WTC11 (cell line): Measurements from ENCODE around the gene PRSS53. TPM values are rescaled to one million over a fixed set of nuclear protein-coding genes. Genes with fewer than 3 reads are reported as not detected.
A peak's percentile ranks its signal among the peaks of the same experiment; 100 is the strongest.

ENCODE experiments used
- CREB1 ChIP-seq: sonication (generic); formaldehyde crosslinking; IDR thresholded peaks from 2 replicates; pipeline ENCODE4 v1.8.0; 2023; ENCODE audit warnings: mild to moderate bottlenecking, missing genetic modification reagents
- CREM ChIP-seq: sonication (generic); formaldehyde crosslinking; IDR thresholded peaks from 2 replicates; pipeline ENCODE4 v1.8.1; 2022; ENCODE audit warnings: mild to moderate bottlenecking, missing genetic modification reagents, moderate library complexity
- ETV6 ChIP-seq: sonication (generic); formaldehyde crosslinking; IDR thresholded peaks from 2 replicates; pipeline ENCODE4 v1.8.1; 2022; ENCODE audit warnings: mild to moderate bottlenecking, missing genetic modification reagents
- FOXK1 ChIP-seq: sonication (generic); formaldehyde crosslinking; IDR thresholded peaks from 2 replicates; pipeline ENCODE4 v1.8.0; 2022; ENCODE audit warnings: mild to moderate bottlenecking, moderate library complexity, missing genetic modification reagents
- FOXP1 ChIP-seq: sonication (generic); formaldehyde crosslinking; IDR thresholded peaks from 2 replicates; pipeline ENCODE4 v1.8.0; 2022; ENCODE audit warnings: missing genetic modification reagents, mild to moderate bottlenecking, moderate library complexity, borderline replicate concordance
- GABPB1 ChIP-seq: sonication (generic); formaldehyde crosslinking; IDR thresholded peaks from 2 replicates; pipeline ENCODE4 v1.8.1; 2023; ENCODE audit warnings: mild to moderate bottlenecking, missing genetic modification reagents
- IRF2 ChIP-seq: sonication (generic); formaldehyde crosslinking; IDR thresholded peaks from 2 replicates; pipeline ENCODE4 v1.8.0; 2022; ENCODE audit warnings: low read depth, missing genetic modification reagents, borderline replicate concordance
- JUN ChIP-seq: sonication (generic); formaldehyde crosslinking; IDR thresholded peaks from 2 replicates; pipeline ENCODE4 v1.8.0; 2023; ENCODE audit warnings: mild to moderate bottlenecking, missing genetic modification reagents
- NFE2L1 ChIP-seq: sonication (generic); formaldehyde crosslinking; IDR thresholded peaks from 2 replicates; pipeline ENCODE4 v1.8.1; 2023; ENCODE audit warnings: missing genetic modification reagents
- NFYB ChIP-seq: sonication (generic); formaldehyde crosslinking; conservative IDR thresholded peaks from 2 replicates; pipeline ENCODE4 v1.8.0; 2022; ENCODE audit warnings: low read depth, missing genetic modification reagents
- OVOL2 ChIP-seq: fragments of 250-450 bp; sonication (Bioruptor Pico); IDR thresholded peaks from 2 replicates; pipeline ENCODE4 v1.9.0; 2021; ENCODE audit warnings: mild to moderate bottlenecking, borderline replicate concordance
- PRRX2 ChIP-seq: fragments of 250-450 bp; sonication (Bioruptor Pico); IDR thresholded peaks from 2 replicates; pipeline ENCODE4 v1.8.0; 2021; ENCODE audit warnings: mild to moderate bottlenecking
- TCF7 ChIP-seq: sonication (generic); formaldehyde crosslinking; IDR thresholded peaks from 2 replicates; pipeline ENCODE4 v1.8.0; 2022; ENCODE audit warnings: mild to moderate bottlenecking, low read depth, missing genetic modification reagents, moderate library complexity
- ZNF263 ChIP-seq: sonication (generic); formaldehyde crosslinking; IDR thresholded peaks from 2 replicates; pipeline ENCODE4 v1.8.1; 2022; ENCODE audit warnings: low read depth, mild to moderate bottlenecking, moderate library complexity, missing genetic modification reagents
- ZNF671 ChIP-seq: fragments of 250-450 bp; sonication (Bioruptor Pico); IDR thresholded peaks from 2 replicates; pipeline ENCODE4 v1.8.0; 2021; ENCODE audit warnings: mild to moderate bottlenecking
- total RNA-seq: library from RNA; stranded (reverse); gene quantifications from 3 replicates; pipeline ENCODE4 v1.2.3, GENCODE V29; 2021
- TF ChIP-seq, protein P1 (sequence below): fragments of 250-450 bp; sonication (Bioruptor Pico); IDR thresholded peaks from 2 replicates; pipeline ENCODE4 v1.9.0; 2021; ENCODE audit warnings: mild to moderate bottlenecking
- TF ChIP-seq, protein P2 (sequence below): sonication (generic); formaldehyde crosslinking; IDR thresholded peaks from 2 replicates; pipeline ENCODE4 v1.8.0; 2023; ENCODE audit warnings: missing genetic modification reagents
- TF ChIP-seq, protein P3 (sequence below): sonication (generic); formaldehyde crosslinking; IDR thresholded peaks from 2 replicates; pipeline ENCODE4 v1.8.1; 2022; ENCODE audit warnings: mild to moderate bottlenecking, missing genetic modification reagents, moderate library complexity, borderline replicate concordance
- TF ChIP-seq, protein P4 (sequence below): sonication (generic); formaldehyde crosslinking; conservative IDR thresholded peaks from 2 replicates; pipeline ENCODE4 v1.8.1; 2022; ENCODE audit warnings: mild to moderate bottlenecking, missing genetic modification reagents
- TF ChIP-seq, protein P5 (sequence below): sonication (generic); formaldehyde crosslinking; IDR thresholded peaks from 2 replicates; pipeline ENCODE4 v1.8.0; 2022; ENCODE audit warnings: mild to moderate bottlenecking, missing genetic modification reagents
- TF ChIP-seq, protein P6 (sequence below): sonication (generic); formaldehyde crosslinking; IDR thresholded peaks from 2 replicates; pipeline ENCODE4 v1.8.1; 2022; ENCODE audit warnings: low read depth, mild to moderate bottlenecking, moderate library complexity, missing genetic modification reagents, borderline replicate concordance
- TF ChIP-seq, protein P7 (sequence below): fragments of 250-450 bp; sonication (Bioruptor Pico); conservative IDR thresholded peaks from 2 replicates; pipeline ENCODE4 v1.9.0; 2021; ENCODE audit warnings: mild to moderate bottlenecking
- TF ChIP-seq, protein P8 (sequence below): fragments of 250-450 bp; sonication (Bioruptor Pico); IDR thresholded peaks from 2 replicates; pipeline ENCODE4 v1.8.0; 2021; ENCODE audit warnings: mild to moderate bottlenecking
- TF ChIP-seq, protein P9 (sequence below): sonication (generic); formaldehyde crosslinking; IDR thresholded peaks from 2 replicates; pipeline ENCODE4 v1.8.0; 2022; ENCODE audit warnings: mild to moderate bottlenecking, missing genetic modification reagents
- TF ChIP-seq, protein P10 (sequence below): sonication (generic); formaldehyde crosslinking; IDR thresholded peaks from 2 replicates; pipeline ENCODE4 v1.8.0; 2022; ENCODE audit warnings: mild to moderate bottlenecking, missing genetic modification reagents

Gene PRSS53
- total RNA-seq, 1 experiment from 2014 or later, result 4.9 TPM

DNA sequence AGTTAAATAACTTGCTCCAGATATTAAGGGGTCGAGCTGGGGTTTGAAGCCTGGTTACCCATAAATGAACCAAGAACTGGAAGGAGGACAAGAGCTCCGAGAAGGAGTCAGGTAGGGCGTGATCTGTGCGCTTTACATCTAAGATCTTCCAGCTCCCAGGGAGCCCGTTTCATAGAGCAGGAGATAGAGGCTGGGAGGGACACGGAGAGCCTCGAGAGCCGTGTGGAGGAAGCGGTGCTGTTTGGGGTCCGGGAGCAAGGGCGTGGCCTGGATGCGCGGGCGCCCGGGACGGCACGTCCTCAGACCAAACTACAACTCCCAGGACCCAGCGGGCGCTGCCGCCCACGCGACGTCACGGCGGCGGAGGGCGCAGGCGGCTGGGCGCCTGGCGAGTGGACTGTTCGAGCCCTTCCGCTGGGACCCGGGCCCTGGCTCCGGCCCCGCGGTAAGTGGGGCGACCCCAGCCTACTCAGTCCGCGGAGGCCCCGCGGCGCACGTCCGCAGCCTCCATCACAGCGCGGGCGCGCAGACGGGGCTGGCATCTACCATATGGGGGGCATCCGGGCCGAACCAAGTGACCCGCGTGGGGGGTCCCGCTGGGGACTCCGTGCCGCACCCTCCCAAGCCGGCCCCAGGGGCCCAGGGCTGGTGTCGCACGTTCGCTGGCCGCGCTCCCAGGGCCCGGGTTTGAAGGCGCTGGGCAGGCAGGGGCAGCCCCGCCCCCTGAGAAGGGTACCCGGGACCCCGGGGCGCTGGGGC lies 19.5 kb upstream of the PRSS53 start, which contains the start of gene BCKDK (continued):
- TF ChIP-seq NFYB (CRISPR knock-in tag), result no peak; the same call in 1 of the 2 replicates
- TF ChIP-seq TCF7 (CRISPR knock-in tag), result no peak
- no peak for TF ChIP-seq CREB1 (CRISPR knock-in tag)
- TF ChIP-seq CREM (CRISPR knock-in tag), result peak; percentile 76; the same call in 1 of the 2 replicates
- peak; percentile 15; the same call in 1 of the 2 replicates for TF ChIP-seq ETV6 (CRISPR knock-in tag)
- TF ChIP-seq NFE2L1, result 0 out of 2 replicates have a peak, but pooled peaks have one; percentile 57
- peak; percentile 58 for TF ChIP-seq GABPB1
- TF ChIP-seq JUN (CRISPR knock-in tag), result no peak
- TF ChIP-seq, protein P1, sequence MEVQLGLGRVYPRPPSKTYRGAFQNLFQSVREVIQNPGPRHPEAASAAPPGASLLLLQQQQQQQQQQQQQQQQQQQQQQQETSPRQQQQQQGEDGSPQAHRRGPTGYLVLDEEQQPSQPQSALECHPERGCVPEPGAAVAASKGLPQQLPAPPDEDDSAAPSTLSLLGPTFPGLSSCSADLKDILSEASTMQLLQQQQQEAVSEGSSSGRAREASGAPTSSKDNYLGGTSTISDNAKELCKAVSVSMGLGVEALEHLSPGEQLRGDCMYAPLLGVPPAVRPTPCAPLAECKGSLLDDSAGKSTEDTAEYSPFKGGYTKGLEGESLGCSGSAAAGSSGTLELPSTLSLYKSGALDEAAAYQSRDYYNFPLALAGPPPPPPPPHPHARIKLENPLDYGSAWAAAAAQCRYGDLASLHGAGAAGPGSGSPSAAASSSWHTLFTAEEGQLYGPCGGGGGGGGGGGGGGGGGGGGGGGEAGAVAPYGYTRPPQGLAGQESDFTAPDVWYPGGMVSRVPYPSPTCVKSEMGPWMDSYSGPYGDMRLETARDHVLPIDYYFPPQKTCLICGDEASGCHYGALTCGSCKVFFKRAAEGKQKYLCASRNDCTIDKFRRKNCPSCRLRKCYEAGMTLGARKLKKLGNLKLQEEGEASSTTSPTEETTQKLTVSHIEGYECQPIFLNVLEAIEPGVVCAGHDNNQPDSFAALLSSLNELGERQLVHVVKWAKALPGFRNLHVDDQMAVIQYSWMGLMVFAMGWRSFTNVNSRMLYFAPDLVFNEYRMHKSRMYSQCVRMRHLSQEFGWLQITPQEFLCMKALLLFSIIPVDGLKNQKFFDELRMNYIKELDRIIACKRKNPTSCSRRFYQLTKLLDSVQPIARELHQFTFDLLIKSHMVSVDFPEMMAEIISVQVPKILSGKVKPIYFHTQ (CRISPR knock-in tag), result no peak
- TF ChIP-seq, protein P2, sequence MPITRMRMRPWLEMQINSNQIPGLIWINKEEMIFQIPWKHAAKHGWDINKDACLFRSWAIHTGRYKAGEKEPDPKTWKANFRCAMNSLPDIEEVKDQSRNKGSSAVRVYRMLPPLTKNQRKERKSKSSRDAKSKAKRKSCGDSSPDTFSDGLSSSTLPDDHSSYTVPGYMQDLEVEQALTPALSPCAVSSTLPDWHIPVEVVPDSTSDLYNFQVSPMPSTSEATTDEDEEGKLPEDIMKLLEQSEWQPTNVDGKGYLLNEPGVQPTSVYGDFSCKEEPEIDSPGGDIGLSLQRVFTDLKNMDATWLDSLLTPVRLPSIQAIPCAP, result no peak
- TF ChIP-seq, protein P3, sequence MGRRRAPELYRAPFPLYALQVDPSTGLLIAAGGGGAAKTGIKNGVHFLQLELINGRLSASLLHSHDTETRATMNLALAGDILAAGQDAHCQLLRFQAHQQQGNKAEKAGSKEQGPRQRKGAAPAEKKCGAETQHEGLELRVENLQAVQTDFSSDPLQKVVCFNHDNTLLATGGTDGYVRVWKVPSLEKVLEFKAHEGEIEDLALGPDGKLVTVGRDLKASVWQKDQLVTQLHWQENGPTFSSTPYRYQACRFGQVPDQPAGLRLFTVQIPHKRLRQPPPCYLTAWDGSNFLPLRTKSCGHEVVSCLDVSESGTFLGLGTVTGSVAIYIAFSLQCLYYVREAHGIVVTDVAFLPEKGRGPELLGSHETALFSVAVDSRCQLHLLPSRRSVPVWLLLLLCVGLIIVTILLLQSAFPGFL (CRISPR knock-in tag), result peak; percentile 71; the same call in 1 of the 2 replicates
- TF ChIP-seq, protein P4, sequence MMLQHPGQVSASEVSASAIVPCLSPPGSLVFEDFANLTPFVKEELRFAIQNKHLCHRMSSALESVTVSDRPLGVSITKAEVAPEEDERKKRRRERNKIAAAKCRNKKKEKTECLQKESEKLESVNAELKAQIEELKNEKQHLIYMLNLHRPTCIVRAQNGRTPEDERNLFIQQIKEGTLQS (CRISPR knock-in tag), result no peak
- TF ChIP-seq, protein P5, sequence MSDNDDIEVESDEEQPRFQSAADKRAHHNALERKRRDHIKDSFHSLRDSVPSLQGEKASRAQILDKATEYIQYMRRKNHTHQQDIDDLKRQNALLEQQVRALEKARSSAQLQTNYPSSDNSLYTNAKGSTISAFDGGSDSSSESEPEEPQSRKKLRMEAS (CRISPR knock-in tag), result peak; percentile 44; the same call in 1 of the 2 replicates
- TF ChIP-seq PRRX2 (CRISPR knock-in tag), result no peak
- TF ChIP-seq, protein P6, sequence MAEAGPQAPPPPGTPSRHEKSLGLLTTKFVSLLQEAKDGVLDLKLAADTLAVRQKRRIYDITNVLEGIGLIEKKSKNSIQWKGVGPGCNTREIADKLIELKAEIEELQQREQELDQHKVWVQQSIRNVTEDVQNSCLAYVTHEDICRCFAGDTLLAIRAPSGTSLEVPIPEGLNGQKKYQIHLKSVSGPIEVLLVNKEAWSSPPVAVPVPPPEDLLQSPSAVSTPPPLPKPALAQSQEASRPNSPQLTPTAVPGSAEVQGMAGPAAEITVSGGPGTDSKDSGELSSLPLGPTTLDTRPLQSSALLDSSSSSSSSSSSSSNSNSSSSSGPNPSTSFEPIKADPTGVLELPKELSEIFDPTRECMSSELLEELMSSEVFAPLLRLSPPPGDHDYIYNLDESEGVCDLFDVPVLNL (CRISPR knock-in tag), result no peak
- TF ChIP-seq, protein P7, sequence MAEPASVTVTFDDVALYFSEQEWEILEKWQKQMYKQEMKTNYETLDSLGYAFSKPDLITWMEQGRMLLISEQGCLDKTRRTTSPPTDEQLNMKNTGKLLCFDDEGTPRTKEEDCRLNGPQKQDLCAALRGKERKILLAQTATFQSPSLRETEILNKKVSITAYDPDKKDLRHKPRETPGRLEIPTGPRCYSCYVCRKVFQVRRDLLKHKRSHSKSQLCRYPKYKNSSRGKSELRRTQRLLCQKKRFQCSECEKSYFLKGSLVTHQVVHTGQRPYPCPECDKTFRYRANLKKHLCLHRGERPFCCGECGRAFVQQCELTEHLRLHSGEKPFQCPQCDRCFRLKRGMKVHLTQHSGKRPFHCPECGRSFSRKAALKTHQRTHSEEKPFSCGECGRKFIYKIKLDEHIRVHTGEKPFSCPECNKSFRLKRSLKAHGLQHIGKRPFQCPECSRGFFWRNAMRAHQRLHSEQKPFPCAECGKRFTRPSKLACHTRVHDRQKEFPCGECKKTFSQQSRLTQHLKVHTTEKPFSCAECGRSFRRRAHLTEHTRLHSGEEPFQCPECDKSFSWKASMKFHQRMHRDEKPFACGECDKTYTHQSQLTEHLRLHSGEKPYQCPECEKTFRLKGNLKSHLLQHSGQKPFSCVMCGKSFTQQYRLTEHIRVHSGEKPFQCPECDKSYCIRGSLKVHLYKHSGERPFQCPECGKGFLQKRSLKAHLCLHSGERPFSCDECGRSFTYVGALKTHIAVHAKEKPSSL (CRISPR knock-in tag), result no peak
- TF ChIP-seq FOXP1 (CRISPR knock-in tag), result peak; percentile 65; the same call in 1 of the 2 replicates
- TF ChIP-seq OVOL2 (CRISPR knock-in tag), result no peak
- TF ChIP-seq, protein P8, sequence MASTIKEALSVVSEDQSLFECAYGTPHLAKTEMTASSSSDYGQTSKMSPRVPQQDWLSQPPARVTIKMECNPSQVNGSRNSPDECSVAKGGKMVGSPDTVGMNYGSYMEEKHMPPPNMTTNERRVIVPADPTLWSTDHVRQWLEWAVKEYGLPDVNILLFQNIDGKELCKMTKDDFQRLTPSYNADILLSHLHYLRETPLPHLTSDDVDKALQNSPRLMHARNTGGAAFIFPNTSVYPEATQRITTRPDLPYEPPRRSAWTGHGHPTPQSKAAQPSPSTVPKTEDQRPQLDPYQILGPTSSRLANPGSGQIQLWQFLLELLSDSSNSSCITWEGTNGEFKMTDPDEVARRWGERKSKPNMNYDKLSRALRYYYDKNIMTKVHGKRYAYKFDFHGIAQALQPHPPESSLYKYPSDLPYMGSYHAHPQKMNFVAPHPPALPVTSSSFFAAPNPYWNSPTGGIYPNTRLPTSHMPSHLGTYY, result no peak
- no peak for TF ChIP-seq ZNF671 (CRISPR knock-in tag)
- TF ChIP-seq, protein P9, sequence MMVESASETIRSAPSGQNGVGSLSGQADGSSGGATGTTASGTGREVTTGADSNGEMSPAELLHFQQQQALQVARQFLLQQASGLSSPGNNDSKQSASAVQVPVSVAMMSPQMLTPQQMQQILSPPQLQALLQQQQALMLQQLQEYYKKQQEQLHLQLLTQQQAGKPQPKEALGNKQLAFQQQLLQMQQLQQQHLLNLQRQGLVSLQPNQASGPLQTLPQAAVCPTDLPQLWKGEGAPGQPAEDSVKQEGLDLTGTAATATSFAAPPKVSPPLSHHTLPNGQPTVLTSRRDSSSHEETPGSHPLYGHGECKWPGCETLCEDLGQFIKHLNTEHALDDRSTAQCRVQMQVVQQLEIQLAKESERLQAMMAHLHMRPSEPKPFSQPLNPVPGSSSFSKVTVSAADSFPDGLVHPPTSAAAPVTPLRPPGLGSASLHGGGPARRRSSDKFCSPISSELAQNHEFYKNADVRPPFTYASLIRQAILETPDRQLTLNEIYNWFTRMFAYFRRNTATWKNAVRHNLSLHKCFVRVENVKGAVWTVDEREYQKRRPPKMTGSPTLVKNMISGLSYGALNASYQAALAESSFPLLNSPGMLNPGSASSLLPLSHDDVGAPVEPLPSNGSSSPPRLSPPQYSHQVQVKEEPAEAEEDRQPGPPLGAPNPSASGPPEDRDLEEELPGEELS (CRISPR knock-in tag), result peak; percentile 68; the same call in 1 of the 2 replicates
- TF ChIP-seq FOXK1 (CRISPR knock-in tag), result peak; percentile 67; the same call in 1 of the 2 replicates
- TF ChIP-seq IRF2 (CRISPR knock-in tag), result no peak
- TF ChIP-seq ZNF263 (CRISPR knock-in tag), result no peak
- TF ChIP-seq, protein P10, sequence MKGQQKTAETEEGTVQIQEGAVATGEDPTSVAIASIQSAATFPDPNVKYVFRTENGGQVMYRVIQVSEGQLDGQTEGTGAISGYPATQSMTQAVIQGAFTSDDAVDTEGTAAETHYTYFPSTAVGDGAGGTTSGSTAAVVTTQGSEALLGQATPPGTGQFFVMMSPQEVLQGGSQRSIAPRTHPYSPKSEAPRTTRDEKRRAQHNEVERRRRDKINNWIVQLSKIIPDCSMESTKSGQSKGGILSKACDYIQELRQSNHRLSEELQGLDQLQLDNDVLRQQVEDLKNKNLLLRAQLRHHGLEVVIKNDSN (CRISPR knock-in tag), result peak; percentile 49; the same call in 1 of the 2 replicates
